IMR-90 (cell line): ENCODE results near the gene MIOX. TPM values are rescaled to one million over a fixed set of nuclear protein-coding genes. Genes with fewer than 3 reads are reported as not detected.

Experiments used
- ATAC-seq: fragments of 200-7000 bp; cut with Tn5 transposase; 2 replicates; pipeline ENCODE4 v1.9.1; 2020; ENCODE audit warnings: low read depth, mild to moderate bottlenecking, moderate library complexity
- BruUV-seq: library from RNA; stranded (reverse); fragments of 400-500 nt; replicated peaks from 2 replicates; lab custom pipeline; 2021; lab: Mats Ljungman, UMichigan
- CTCF ChIA-PET: fragments of 300-600 bp; formaldehyde crosslinking; extraction: SDS; loops from one replicate; lab custom pipeline; 2021; ENCODE audit warnings: antibody characterized with exemption; lab: Yijun Ruan, JAX
- POLR2A ChIA-PET: fragments of 300-600 bp; sonication (Branson Sonifier 250); formaldehyde crosslinking; loops from one replicate; lab custom pipeline; 2022; ENCODE audit warnings: antibody characterized with exemption; ENCODE audit not compliant: unreplicated experiment; lab: Charles Lee
- DNase-seq: peaks from one replicate; pipeline ENCODE4 v3.0.0; 2013
- H2AFZ ChIP-seq: replicated peaks from 2 replicates; pipeline ENCODE3; 2013; ENCODE audit warnings: low read length, mild to moderate bottlenecking; ENCODE audit not compliant: poor library complexity
- H2AK5ac ChIP-seq: 2 replicates; pipeline ENCODE4 v1.6.1; 2013; ENCODE audit warnings: low read depth, low read length, inconsistent platforms
- H2AK9ac ChIP-seq: replicated peaks from 2 replicates; pipeline ENCODE3; 2013; ENCODE audit warnings: mild to moderate bottlenecking, low read depth, low read length, moderate library complexity; ENCODE audit not compliant: poor library complexity
- H2BK120ac ChIP-seq: 2 replicates; pipeline ENCODE4 v1.6.1; 2013; ENCODE audit warnings: low read depth, low read length, inconsistent platforms
- H2BK15ac ChIP-seq: 3 replicates; pipeline ENCODE4 v1.6.1; 2013; ENCODE audit warnings: low read depth, low read length, inconsistent platforms
- H2BK20ac ChIP-seq: 2 replicates; pipeline ENCODE4 v1.6.1; 2013; ENCODE audit warnings: low read depth, mild to moderate bottlenecking, inconsistent platforms, low read length, moderate library complexity
- H2BK5ac ChIP-seq: 2 replicates; pipeline ENCODE4 v1.6.1; 2013; ENCODE audit warnings: mild to moderate bottlenecking, low read depth, low read length, inconsistent platforms; ENCODE audit not compliant: poor library complexity, severe bottlenecking
- H3K14ac ChIP-seq: replicated peaks from 2 replicates; pipeline ENCODE4 v1.6.1; 2013; ENCODE audit warnings: low read depth, low read length, inconsistent platforms
- H3K18ac ChIP-seq: 2 replicates; pipeline ENCODE4 v1.6.1; 2013; ENCODE audit warnings: low read depth, low read length, control low read depth
- H3K23ac ChIP-seq: 2 replicates; pipeline ENCODE4 v1.6.1; 2013; ENCODE audit warnings: low read depth, low read length, inconsistent platforms
- H3K27ac ChIP-seq: 2 replicates; pipeline ENCODE4 v1.5.1; 2013; ENCODE audit warnings: mild to moderate bottlenecking, control low read depth, low read length; ENCODE audit not compliant: insufficient read depth
- H3K27me3 ChIP-seq: 2 replicates; pipeline ENCODE4 v1.6.1; 2013; ENCODE audit warnings: low read length; ENCODE audit not compliant: control insufficient read depth, insufficient read depth
- H3K36me3 ChIP-seq: 2 replicates; pipeline ENCODE4 v1.6.1; 2013; ENCODE audit warnings: low read length, mixed read lengths; ENCODE audit not compliant: control insufficient read depth, insufficient read depth
- H3K4ac ChIP-seq: 2 replicates; pipeline ENCODE4 v1.6.1; 2013; ENCODE audit warnings: low read depth, low read length, inconsistent platforms
- H3K4me1 ChIP-seq: 2 replicates; pipeline ENCODE4 v1.6.1; 2013; ENCODE audit warnings: low read length, mixed read lengths; ENCODE audit not compliant: control insufficient read depth, insufficient read depth
- H3K4me2 ChIP-seq: 2 replicates; pipeline ENCODE4 v1.6.1; 2013; ENCODE audit warnings: low read depth, mild to moderate bottlenecking, control low read depth, low read length, moderate library complexity
- H3K4me3 ChIP-seq: 2 replicates; pipeline ENCODE4 v1.5.1; 2013; ENCODE audit warnings: low read depth, mild to moderate bottlenecking, control low read depth, low read length, moderate library complexity; ENCODE audit not compliant: insufficient read depth
- H3K56ac ChIP-seq: 2 replicates; pipeline ENCODE4 v1.6.1; 2013; ENCODE audit warnings: low read length, inconsistent platforms; ENCODE audit not compliant: insufficient read depth; ENCODE audit errors: extremely low read depth
- H3K79me1 ChIP-seq, 2 experiments: 2 replicates each; pipeline ENCODE4 v1.6.1; 2013; ENCODE audit warnings: low read length in 2 of 2, inconsistent platforms in 1 of 2, low read depth in 1 of 2
- H3K9ac ChIP-seq: 2 replicates; pipeline ENCODE4 v1.6.1; 2013; ENCODE audit warnings: low read depth, low read length, control low read depth
- H3K9me1 ChIP-seq: 2 replicates; pipeline ENCODE4 v1.6.1; 2013; ENCODE audit warnings: low read length, inconsistent platforms; ENCODE audit not compliant: insufficient read depth
- H3K9me3 ChIP-seq: 2 replicates; pipeline ENCODE4 v1.6.1; 2013; ENCODE audit warnings: low read length; ENCODE audit not compliant: control insufficient read depth, insufficient read depth
- H4K20me1 ChIP-seq: 2 replicates; pipeline ENCODE4 v1.6.1; 2013; ENCODE audit warnings: low read length, inconsistent platforms; ENCODE audit not compliant: insufficient read depth
- H4K5ac ChIP-seq: 2 replicates; pipeline ENCODE4 v1.6.1; 2013; ENCODE audit warnings: mild to moderate bottlenecking, low read depth, low read length, control low read depth
- H4K8ac ChIP-seq, 2 experiments: 2 replicates each; pipeline ENCODE4 v1.6.1; 2013; ENCODE audit warnings: low read depth in 2 of 2, low read length in 2 of 2, control low read depth in 1 of 2, inconsistent platforms in 1 of 2
- H4K91ac ChIP-seq: 2 replicates; pipeline ENCODE4 v1.6.1; 2013; ENCODE audit warnings: low read depth, low read length, inconsistent platforms; ENCODE audit not compliant: insufficient read depth
- MAFK ChIP-seq: IDR thresholded peaks from 2 replicates; pipeline ENCODE4 v1.6.1; 2012; ENCODE audit warnings: low read depth, low read length, improper control_type of control experiment
- SMC3 ChIP-seq: fragments of 150-350 bp; IDR thresholded peaks from 2 replicates; pipeline ENCODE4 v1.6.1; 2016; ENCODE audit warnings: low read depth, mild to moderate bottlenecking, antibody characterized with exemption, low read length, moderate library complexity
- USF2 ChIP-seq: fragments of 150-350 bp; IDR thresholded peaks from 2 replicates; pipeline ENCODE4 v1.6.1; 2017; ENCODE audit warnings: mild to moderate bottlenecking, antibody characterized with exemption, low read length, low read depth
- WGBS, 2 experiments: methylation state at CpG; one replicate each; pipeline versions ENCODE4 v1.1.5 to v1.1.7; 2013; ENCODE audit warnings: missing lambda C conversion rate in 2 of 2; ENCODE audit not compliant: insufficient read length in 1 of 2; ENCODE audit errors: extremely low coverage in 2 of 2; 5-methylcytosine and 5-hydroxymethylcytosine counted together
- dilution Hi-C: fragments of 300-500 bp; cut with HindIII; formaldehyde crosslinking; loops from one replicate; pipeline ENCODE4 v1.14.3; 2018; ENCODE audit warnings: low sequenced_read_pairs; ENCODE audit not compliant: unreplicated experiment
- in situ Hi-C: fragments of 300-500 bp; cut with MboI; formaldehyde crosslinking; loops from 3 replicates; pipeline ENCODE4 v1.14.3; 2019; ENCODE audit warnings: low sequenced_read_pairs, inconsistent platforms, mixed read lengths
- intact Hi-C: fragments of 100-400 bp; cut with micrococcal nuclease; formaldehyde crosslinking; loops from 2 replicates; pipeline ENCODE4 v1.10.0; 2022
- polyA plus RNA-seq, 3 experiments: library from polyadenylated mRNA; depleted of rRNA; stranded (reverse); fragments of >200 nt; gene quantifications; 2 replicates each; pipeline ENCODE4 v1.2.3, GENCODE V29; 2012; ENCODE audit warnings: low replicate concordance in 1 of 3
- total RNA-seq: library from RNA; depleted of rRNA; stranded (reverse); fragments of >200 nt; gene quantifications from 2 replicates; pipeline ENCODE4 v1.2.3, GENCODE V29; 2012; rRNA removed

The MIOX gene
- total and polyA plus RNA-seq, 2 of the 4 experiments (the other 2 are of a cell fraction), result not detected

- H3K4me2 ChIP-seq, result no peak overlapping the region
- peak overlapping the region; percentile 59 for H2BK120ac ChIP-seq
- H3K18ac ChIP-seq, result no peak overlapping the region
- no peak for TF ChIP-seq USF2
- TF ChIP-seq SMC3, result no peak
- TF ChIP-seq MAFK, result no peak
- no peaks in the 10 kb centered on the region for H4K20me1 ChIP-seq
- no peak overlapping the region for H2AK9ac ChIP-seq
- no peak overlapping the region for H3K56ac ChIP-seq
- no peaks in the 10 kb centered on the region for H3K79me1 ChIP-seq
- no peak overlapping the region for H3K4ac ChIP-seq
- peak overlapping the region; percentile 12 to 62; a peak in 1 of 4 replicates for H4K8ac ChIP-seq
- peaks cover 7% of the 10 kb centered on the region for H3K9me1 ChIP-seq
- WGBS, 2 experiments, result 90 to 100% methylated on average over 2 to 7 of the region's 13 CpGs
- ChIA-PET CTCF (no interaction called here), POLR2A (no interaction called here)
- H3K27me3 ChIP-seq, result no peaks in the 10 kb centered on the region
- ATAC-seq (no peak), DNase-seq (no peak)
- H4K91ac ChIP-seq, result peak overlapping the region; percentile 32
- no peak overlapping the region for H2AFZ ChIP-seq
- H3K4me1 ChIP-seq, result peaks cover 12% of the 10 kb centered on the region
- no peak overlapping the region for H3K9ac ChIP-seq
- H3K23ac ChIP-seq, result no peak overlapping the region
- dilution Hi-C loops (no loop called here), in situ Hi-C loops (no loop called here), intact Hi-C loops (loop anchor here (2.0 kb wide), 1 partner anchor 45 kb away; the partner anchor contains the start of gene CHKB)
- H3K27ac ChIP-seq, result no peak overlapping the region
- H3K14ac ChIP-seq, result no peak overlapping the region
- 0 out of 2 replicates have a peak overlapping the region, but pooled peaks have one; percentile 17 for H2BK20ac ChIP-seq
- H2AK5ac ChIP-seq, result peak overlapping the region; percentile 52
- no peak overlapping the region for H2BK15ac ChIP-seq
- H4K5ac ChIP-seq, result peak overlapping the region; percentile 26; the same call in 1 of the 2 replicates
- no TSS peak for BruUV-seq
- H3K4me3 ChIP-seq, result no peak overlapping the region
- no peaks in the 10 kb centered on the region for H3K36me3 ChIP-seq
- no peak overlapping the region for H2BK5ac ChIP-seq
- no peaks in the 10 kb centered on the region for H3K9me3 ChIP-seq
These were observed 51.1 kb downstream of the MIOX start for GRCh38 chr22:50537765-50538164.

Other genes with a start within 250 kb of the MIOX start
- gene TUBGCP6, start 241.8 kb upstream of the MIOX start, total RNA-seq, result 10.0 and 10.8 TPM in 2 replicates
- gene TUBGCP6, start 241.8 kb upstream of the MIOX start, polyA plus RNA-seq (2012; rRNA removed), result 28.6 and 30.9 TPM in 2 replicates
- 3.6 and 3.9 TPM in 2 replicates for gene HDAC10, start 235.6 kb upstream of the MIOX start, total RNA-seq
- 35.2 and 35.7 TPM in 2 replicates for gene HDAC10, start 235.6 kb upstream of the MIOX start, polyA plus RNA-seq (2012; rRNA removed)
- gene MAPK12, start 225.2 kb upstream of the MIOX start, total RNA-seq, result 35.6 and 41.0 TPM in 2 replicates
- 56.3 and 59.9 TPM in 2 replicates for gene MAPK12, start 225.2 kb upstream of the MIOX start, polyA plus RNA-seq (2012; rRNA removed)
- 7.5 and 8.1 TPM in 2 replicates for gene MAPK11, start 216.5 kb upstream of the MIOX start, total RNA-seq
- gene MAPK11, start 216.5 kb upstream of the MIOX start, polyA plus RNA-seq (2012; rRNA removed), result 14.4 and 16.6 TPM in 2 replicates
- 73.1 and 84.7 TPM in 2 replicates for gene PLXNB2, start 179.2 kb upstream of the MIOX start, total RNA-seq
- 202 and 220 TPM in 2 replicates for gene PLXNB2, start 179.2 kb upstream of the MIOX start, polyA plus RNA-seq (2012; rRNA removed)
- 0.36 and 0.56 TPM in 2 replicates for gene DENND6B, start 159.8 kb upstream of the MIOX start, total RNA-seq
- gene DENND6B, start 159.8 kb upstream of the MIOX start, polyA plus RNA-seq (2012; rRNA removed), result 4.9 and 5.3 TPM in 2 replicates
- 49.4 and 51.6 TPM in 2 replicates for gene PPP6R2, start 143.5 kb upstream of the MIOX start, total RNA-seq
- 46.9 and 49.2 TPM in 2 replicates for gene PPP6R2, start 143.5 kb upstream of the MIOX start, polyA plus RNA-seq (2012; rRNA removed)
- 21.5 and 22.8 TPM in 2 replicates for gene SBF1, start 11.8 kb upstream of the MIOX start, total RNA-seq
- gene SBF1, start 11.8 kb upstream of the MIOX start, polyA plus RNA-seq (2012; rRNA removed), result 33.2 and 41.0 TPM in 2 replicates
- 0.18 and 0.28 TPM in 2 replicates for gene ADM2, start 5.3 kb upstream of the MIOX start, total RNA-seq
- gene ADM2, start 5.3 kb upstream of the MIOX start, polyA plus RNA-seq (2012; rRNA removed), result 1.9 and 2.3 TPM in 2 replicates
- gene LMF2, start 20.8 kb downstream of the MIOX start, total RNA-seq, result 15.6 and 16.8 TPM in 2 replicates
- gene LMF2, start 20.8 kb downstream of the MIOX start, polyA plus RNA-seq (2012; rRNA removed), result 82.6 and 103 TPM in 2 replicates
- 36.4 and 38.5 TPM in 2 replicates for gene NCAPH2, start 21.4 kb downstream of the MIOX start, total RNA-seq
- 30.2 and 30.8 TPM in 2 replicates for gene NCAPH2, start 21.4 kb downstream of the MIOX start, polyA plus RNA-seq (2012; rRNA removed)
- gene SCO2, start 38.7 kb downstream of the MIOX start, total RNA-seq, result 1.3 and 1.7 TPM in 2 replicates
- 1.8 and 1.9 TPM in 2 replicates for gene SCO2, start 38.7 kb downstream of the MIOX start, polyA plus RNA-seq (2012; rRNA removed)
- gene TYMP, start 43.2 kb downstream of the MIOX start, total RNA-seq, result 0.18 and 0.28 TPM in 2 replicates
- 0.74 and 1.5 TPM in 2 replicates for gene TYMP, start 43.2 kb downstream of the MIOX start, polyA plus RNA-seq (2012; rRNA removed)
- not detected in 2 replicates for gene KLHDC7B, start 59.0 kb downstream of the MIOX start, total RNA-seq
- gene KLHDC7B, start 59.0 kb downstream of the MIOX start, polyA plus RNA-seq (2012; rRNA removed), result 0.03 and 0.05 TPM in 2 replicates
- gene SYCE3, start 76.1 kb downstream of the MIOX start, total RNA-seq, result not detected in 2 replicates
- gene SYCE3, start 76.1 kb downstream of the MIOX start, polyA plus RNA-seq (2012; rRNA removed), result not detected in 2 replicates
- 0.36 and 0.56 TPM in 2 replicates for gene CPT1B, start 91.6 kb downstream of the MIOX start, total RNA-seq
- gene CPT1B, start 91.6 kb downstream of the MIOX start, polyA plus RNA-seq (2012; rRNA removed), result 1.8 and 2.1 TPM in 2 replicates
- gene CHKB, start 96.0 kb downstream of the MIOX start, total RNA-seq, result 7.2 and 8.1 TPM in 2 replicates
- gene CHKB, start 96.0 kb downstream of the MIOX start, polyA plus RNA-seq (2012; rRNA removed), result 35.3 and 36.9 TPM in 2 replicates
- gene MAPK8IP2, start 113.9 kb downstream of the MIOX start, total RNA-seq, result under 0.01 TPM in 2 replicates
- gene MAPK8IP2, start 113.9 kb downstream of the MIOX start, polyA plus RNA-seq (2012; rRNA removed), result 0.14 and 0.22 TPM in 2 replicates
- gene ARSA, start 141.3 kb downstream of the MIOX start, total RNA-seq, result 3.1 and 3.4 TPM in 2 replicates
- gene ARSA, start 141.3 kb downstream of the MIOX start, polyA plus RNA-seq (2012; rRNA removed), result 24.2 and 30.0 TPM in 2 replicates
- 0.18 and 0.28 TPM in 2 replicates for gene SHANK3, start 186.0 kb downstream of the MIOX start, total RNA-seq
- 1.5 and 2.2 TPM in 2 replicates for gene SHANK3, start 186.0 kb downstream of the MIOX start, polyA plus RNA-seq (2012; rRNA removed)